Smooth muscle cell (in vitro differentiated cells): ENCODE measurements around the gene SPINK7. TPM values are rescaled to one million over a fixed set of nuclear protein-coding genes. Genes with fewer than 3 reads are reported as not detected.

Experiments used
- DNase-seq: peaks from one replicate; lab custom pipeline; 2025; ENCODE audit not compliant: unreplicated experiment; lab: John Stamatoyannopoulos, UW
- H2AFZ ChIP-seq: fragments of 200-600 bp; sonication (generic); 2 replicates; pipeline ENCODE4 v1.6.0; 2016; ENCODE audit warnings: antibody characterized with exemption, low read depth, mild to moderate bottlenecking
- H3F3A ChIP-seq: fragments of 200-600 bp; sonication (generic); 2 replicates; pipeline ENCODE4 v1.6.0; 2017; ENCODE audit warnings: antibody characterized with exemption, low read depth
- H3K27ac ChIP-seq: fragments of 200-600 bp; sonication (generic); 2 replicates; pipeline ENCODE4 v1.5.1; 2016; ENCODE audit warnings: low read depth, mild to moderate bottlenecking
- H3K27me3 ChIP-seq: fragments of 200-600 bp; sonication (generic); 2 replicates; pipeline ENCODE4 v1.6.1; 2016; ENCODE audit warnings: low read depth, mild to moderate bottlenecking
- H3K36me3 ChIP-seq: fragments of 200-600 bp; sonication (generic); 2 replicates; pipeline ENCODE4 v1.5.1; 2016; ENCODE audit warnings: low read depth
- H3K4me1 ChIP-seq: fragments of 200-600 bp; sonication (generic); 2 replicates; pipeline ENCODE4 v1.5.1; 2016; ENCODE audit warnings: low read depth
- H3K4me2 ChIP-seq: fragments of 200-600 bp; sonication (generic); 2 replicates; pipeline ENCODE4 v1.6.0; 2016; ENCODE audit warnings: mild to moderate bottlenecking
- H3K4me3 ChIP-seq: fragments of 200-600 bp; sonication (generic); 2 replicates; pipeline ENCODE4 v1.5.1; 2016; ENCODE audit warnings: mild to moderate bottlenecking
- H3K79me2 ChIP-seq: fragments of 200-600 bp; sonication (generic); 2 replicates; pipeline ENCODE4 v1.6.0; 2016; ENCODE audit warnings: low read depth, mild to moderate bottlenecking
- H3K9ac ChIP-seq: fragments of 200-600 bp; sonication (generic); 2 replicates; pipeline ENCODE4 v1.6.0; 2016; ENCODE audit warnings: low read depth
- H3K9me3 ChIP-seq: fragments of 200-600 bp; sonication (generic); replicated peaks from 2 replicates; pipeline ENCODE4 v1.5.1; 2016; ENCODE audit warnings: low read depth
- H4K20me1 ChIP-seq: fragments of 200-600 bp; sonication (generic); 2 replicates; pipeline ENCODE4 v1.6.0; 2016; ENCODE audit warnings: low read depth
- CTCF ChIP-seq: fragments of 200-600 bp; sonication (generic); IDR thresholded peaks from 2 replicates; pipeline ENCODE4 v1.5.1; 2017; ENCODE audit warnings: borderline replicate concordance, mild to moderate bottlenecking, antibody characterized with exemption; ENCODE audit not compliant: insufficient read depth, poor library complexity, severe bottlenecking
- WGBS: methylation state at CpG from one replicate; pipeline ENCODE4 v1.1.7; 2016; ENCODE audit warnings: low lambda C conversion rate; 5-methylcytosine and 5-hydroxymethylcytosine counted together
- polyA plus RNA-seq: library from polyadenylated mRNA; unstranded; fragments of >200 nt; fragmentation: Nextera tagmentation; extraction: Ambion mirVana; gene quantifications from 2 replicates; pipeline ENCODE4 v1.2.1, GENCODE V29; 2016
- total RNA-seq: library from RNA; depleted of rRNA; stranded (reverse); fragments of >200 nt; gene quantifications from 2 replicates; pipeline ENCODE4 v1.2.3, GENCODE V29; 2014

Gene SPINK7
- total and polyA plus RNA-seq, 2 experiments from 2014 or later, result 15.7 to 20.5 TPM

GRCh38 chr5:148333262-148333849, 21.1 kb downstream of the SPINK7 start:
- H4K20me1 ChIP-seq, result no peaks in the 10 kb centered on the region
- no peak overlapping the region for H3K27ac ChIP-seq
- no peaks in the 10 kb centered on the region for H3F3A ChIP-seq
- no peaks in the 10 kb centered on the region for H3K4me1 ChIP-seq
- no peaks in the 10 kb centered on the region for H3K79me2 ChIP-seq
- H2AFZ ChIP-seq, result no peak overlapping the region
- no peaks in the 10 kb centered on the region for H3K9me3 ChIP-seq
- H3K9ac ChIP-seq, result no peak overlapping the region
- no peak for TF ChIP-seq CTCF
- 84% methylated on average over 4 of the region's 4 CpGs for whole genome bisulfite sequencing
- H3K4me3 ChIP-seq, result no peak overlapping the region
- no peaks in the 10 kb centered on the region for H3K27me3 ChIP-seq
- H3K36me3 ChIP-seq, result no peaks in the 10 kb centered on the region
- no peak for DNase-seq
- H3K4me2 ChIP-seq, result no peak overlapping the region

GRCh38 chr5:148335259-148335658, 23.0 kb downstream of the SPINK7 start, which contains the start of gene SPINK9:
Gene SPINK9 (plus strand): TSS chr5:148335559. CDS start chr5:148335614, 55 bp downstream.
- H3K27ac ChIP-seq, result peak within 1 kb of the TSS; percentile 48
- no peak for DNase-seq
- no peaks in the 10 kb centered on the region for H3K79me2 ChIP-seq
- H3K9me3 ChIP-seq, result no peaks in the 10 kb centered on the region
- H3F3A ChIP-seq, result no peaks in the 10 kb centered on the region
- H2AFZ ChIP-seq, result no peak within 1 kb of the TSS
- H3K4me1 ChIP-seq, result no peaks in the 10 kb centered on the region
- 80% methylated on average over 3 of the region's 3 CpGs for WGBS
- no peaks in the 10 kb centered on the region for H3K36me3 ChIP-seq
- H3K9ac ChIP-seq, result no peak within 1 kb of the TSS
- no peak within 1 kb of the TSS for H3K4me3 ChIP-seq
- H3K4me2 ChIP-seq, result no peak within 1 kb of the TSS
- no peak for TF ChIP-seq CTCF
- H3K27me3 ChIP-seq, result no peaks in the 10 kb centered on the region
- H4K20me1 ChIP-seq, result no peaks in the 10 kb centered on the region

GRCh38 chr5:148336704-148337435, 24.6 kb downstream of the SPINK7 start:
- no peak for TF ChIP-seq CTCF
- H3K4me1 ChIP-seq, result no peaks in the 10 kb centered on the region
- H3K36me3 ChIP-seq, result no peaks in the 10 kb centered on the region
- no peak overlapping the region for H2AFZ ChIP-seq
- H3K4me3 ChIP-seq, result no peak overlapping the region
- no peak overlapping the region for H3K9ac ChIP-seq
- no peaks in the 10 kb centered on the region for H3K27me3 ChIP-seq
- H3K9me3 ChIP-seq, result no peaks in the 10 kb centered on the region
- H3K4me2 ChIP-seq, result no peak overlapping the region
- H3K27ac ChIP-seq, result peak overlapping the region; percentile 48
- 48% methylated on average over 3 of the region's 3 CpGs for WGBS
- H3F3A ChIP-seq, result no peaks in the 10 kb centered on the region
- DNase-seq, result no peak
- H4K20me1 ChIP-seq, result no peaks in the 10 kb centered on the region
- H3K79me2 ChIP-seq, result no peaks in the 10 kb centered on the region
